Measurements from ENCODE around the gene LHX3. TPM values are rescaled to one million over a fixed set of nuclear protein-coding genes. Genes with fewer than 3 reads are reported as not detected.

The LHX3 gene
- total and polyA plus RNA-seq, 4 donors, result not detected

DNA sequence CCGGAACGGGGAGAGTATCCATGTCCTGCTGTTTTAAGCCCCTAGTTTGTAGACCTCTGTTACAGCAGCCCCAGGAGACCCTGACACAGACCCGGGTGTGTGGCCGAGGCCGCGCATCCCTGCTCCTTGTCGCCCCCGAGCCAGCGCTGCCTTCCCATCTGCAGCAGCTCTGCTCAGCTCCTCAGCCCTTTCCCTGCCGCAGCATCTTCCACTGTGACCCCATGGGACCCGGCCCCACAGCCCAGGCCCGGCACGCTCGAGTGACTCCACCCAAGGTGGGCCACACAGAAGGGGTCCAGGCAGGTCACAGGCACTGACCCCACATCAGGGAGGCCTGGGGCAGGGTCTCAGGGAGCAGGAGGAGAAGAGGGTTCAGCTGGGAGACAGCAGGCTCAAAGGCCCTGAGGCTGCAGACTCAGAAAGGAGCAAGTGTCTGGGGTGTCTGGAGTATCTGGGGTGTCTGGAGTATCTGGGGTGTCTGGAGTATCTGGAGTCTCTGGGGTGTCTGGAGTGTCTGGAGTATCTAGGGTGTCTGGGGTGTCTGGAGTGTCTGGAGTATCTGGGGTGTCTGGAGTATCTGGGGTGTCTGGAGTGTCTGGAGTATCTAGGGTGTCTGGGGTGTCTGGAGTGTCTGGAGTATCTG lies 31.2 kb downstream of the LHX3 start:
- TF ChIP-seq CTCF (IDR thresholded peaks at IDR 0.05; ENCODE audit: control extremely low read depth, extremely low read depth), result no peak
- Histone ChIP-seq H3K36me3 (ENCODE audit: control insufficient read depth in 4 of 4, insufficient read depth in 4 of 4, low read length in 4 of 4) (no peaks in the 10 kb centered on the region), H3K9me3 (ENCODE audit: control insufficient read depth in 4 of 4, insufficient read depth in 3 of 4, low read length in 3 of 4) (no peaks in the 10 kb centered on the region), H3K9ac (ENCODE audit: insufficient read depth in 1 of 2, low read length in 2 of 2) (no peak overlapping the region), H3K27me3 (ENCODE audit: control insufficient read depth in 3 of 3, insufficient read depth in 3 of 3, low read length in 2 of 3) (no peaks in the 10 kb centered on the region), H3K4me3 (no peak overlapping the region), H3K4me1 (ENCODE audit: control insufficient read depth in 5 of 5, insufficient read depth in 5 of 5, low read length in 5 of 5) (peaks cover 0 to 11% (median 0%) of the 10 kb centered on the region in 5 donors), H3K27ac (ENCODE audit: low read depth in 1 of 2, low read length in 1 of 2) (no peak overlapping the region)
- ATAC-seq (ENCODE audit: insufficient read depth, low FRiP score), result no peak
- DNase-seq, result no peak
- 84 to 90% methylated on average over 14 of the region's 14 CpGs for WGBS, 2 donors

DNA sequence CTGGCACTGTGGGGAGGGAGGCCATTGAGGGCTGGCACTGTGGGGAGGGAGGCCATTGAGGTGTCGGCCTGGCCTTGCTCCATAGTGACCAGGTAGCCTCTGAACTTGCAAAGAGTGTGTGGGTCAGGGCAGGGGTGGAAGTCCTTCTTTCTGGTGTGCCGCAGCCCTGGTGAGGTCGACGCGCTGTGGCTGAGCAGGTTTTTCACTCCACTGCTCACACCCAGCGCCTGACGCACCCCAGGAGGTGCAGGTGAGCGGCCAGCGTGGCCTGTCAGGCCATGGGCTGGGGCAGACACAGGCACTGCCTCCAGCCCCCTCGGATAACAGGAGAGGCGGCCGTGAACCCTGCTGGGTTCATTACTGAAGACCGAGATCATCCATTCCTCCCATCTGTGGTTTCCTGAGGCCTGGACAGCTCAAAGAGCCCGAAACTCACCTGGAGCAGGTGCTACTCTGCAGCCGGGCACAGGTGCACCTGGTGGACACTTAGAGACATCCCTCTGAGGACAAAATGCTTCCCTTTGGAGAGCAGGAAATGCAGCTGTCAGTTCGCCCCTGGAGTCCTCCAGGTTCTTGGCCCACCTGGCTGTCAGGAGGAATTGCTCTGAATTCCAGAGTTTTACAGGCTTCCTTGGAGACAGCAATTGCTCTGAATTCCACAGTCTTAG lies 32.4 kb downstream of the LHX3 start:
- ATAC-seq (ENCODE audit: insufficient read depth, low FRiP score) (no peak), DNase-seq (no peak)
- no peaks in the 10 kb centered on the region for H3K9me3 ChIP-seq (ENCODE audit: control insufficient read depth in 4 of 4, insufficient read depth in 3 of 4, low read length in 3 of 4)
- no peaks in the 10 kb centered on the region for H3K27me3 ChIP-seq (ENCODE audit: control insufficient read depth in 3 of 3, insufficient read depth in 3 of 3, low read length in 2 of 3)
- H3K27ac ChIP-seq (ENCODE audit: low read depth in 1 of 2, low read length in 1 of 2), result no peak overlapping the region
- H3K36me3 ChIP-seq (ENCODE audit: control insufficient read depth in 4 of 4, insufficient read depth in 4 of 4, low read length in 4 of 4), result no peaks in the 10 kb centered on the region
- H3K9ac ChIP-seq (ENCODE audit: insufficient read depth in 1 of 2, low read length in 2 of 2), result no peak overlapping the region
- no peak for TF ChIP-seq CTCF (IDR thresholded peaks at IDR 0.05; ENCODE audit: control extremely low read depth, extremely low read depth)
- no peak overlapping the region for H3K4me3 ChIP-seq
- H3K4me1 ChIP-seq (ENCODE audit: control insufficient read depth in 5 of 5, insufficient read depth in 5 of 5, low read length in 5 of 5), result peaks cover 0 to 11% (median 0%) of the 10 kb centered on the region in 5 donors
- WGBS, 2 donors, result 79 to 88% methylated on average over 16 of the region's 16 CpGs

DNA sequence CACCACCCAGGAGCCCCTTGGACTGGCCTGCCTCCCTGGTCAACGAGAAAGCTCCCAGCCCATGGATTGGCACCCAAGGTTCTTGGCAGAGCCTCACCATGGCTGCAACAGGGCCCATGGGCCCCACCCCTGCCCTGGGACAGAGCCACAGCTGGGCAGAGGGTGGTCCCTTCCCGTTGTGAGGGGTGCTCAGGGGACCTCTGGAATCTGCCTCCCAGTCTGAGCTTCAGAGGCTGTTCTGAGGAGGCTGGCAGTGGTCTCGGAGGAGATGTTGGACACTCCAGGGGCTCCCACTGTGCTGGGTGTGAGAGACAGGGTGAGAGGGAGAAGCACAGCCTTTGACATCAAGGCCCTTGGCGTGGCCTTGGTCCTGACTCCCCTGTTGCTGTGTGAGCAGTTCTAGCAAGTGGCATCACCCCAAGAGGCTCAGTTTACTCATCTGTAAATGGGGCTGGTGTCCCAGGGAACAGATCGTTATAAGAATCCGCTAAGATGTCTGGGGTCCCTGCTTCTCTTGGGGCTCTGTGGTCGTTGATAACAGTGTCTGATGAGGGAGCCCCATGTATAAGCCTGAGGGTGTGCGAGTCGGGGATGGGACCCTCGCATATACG lies 33.0 kb downstream of the LHX3 start:
- Histone ChIP-seq H3K9me3 (ENCODE audit: control insufficient read depth in 4 of 4, insufficient read depth in 3 of 4, low read length in 3 of 4) (no peaks in the 10 kb centered on the region), H3K36me3 (ENCODE audit: control insufficient read depth in 4 of 4, insufficient read depth in 4 of 4, low read length in 4 of 4) (no peaks in the 10 kb centered on the region), H3K9ac (ENCODE audit: insufficient read depth in 1 of 2, low read length in 2 of 2) (no peak overlapping the region), H3K27ac (ENCODE audit: low read depth in 1 of 2, low read length in 1 of 2) (no peak overlapping the region), H3K4me3 (no peak overlapping the region), H3K4me1 (ENCODE audit: control insufficient read depth in 5 of 5, insufficient read depth in 5 of 5, low read length in 5 of 5) (peaks cover 0 to 11% (median 0%) of the 10 kb centered on the region in 5 donors), H3K27me3 (ENCODE audit: control insufficient read depth in 3 of 3, insufficient read depth in 3 of 3, low read length in 2 of 3) (peaks cover 0 to 2% (median 0%) of the 10 kb centered on the region in 3 donors)
- no peak for TF ChIP-seq CTCF (IDR thresholded peaks at IDR 0.05; ENCODE audit: control extremely low read depth, extremely low read depth)
- DNase-seq, result no peak
- no peak for ATAC-seq (ENCODE audit: insufficient read depth, low FRiP score)
- 74 to 78% methylated on average over 11 of the region's 11 CpGs for WGBS, 2 donors
